GM04504 (cell line): ENCODE measurements around the gene RXYLT1.
"Not testable (repeated sequence)": the region's sequence is repeated elsewhere in the genome, so short reads cannot be mapped to it uniquely, and the experiment has no call there.

ENCODE experiments used
- DNase-seq: peaks from one replicate; pipeline ENCODE4 v3.0.0-alpha.2; 2012; ENCODE audit warnings: low read depth

The RXYLT1 gene

DNA sequence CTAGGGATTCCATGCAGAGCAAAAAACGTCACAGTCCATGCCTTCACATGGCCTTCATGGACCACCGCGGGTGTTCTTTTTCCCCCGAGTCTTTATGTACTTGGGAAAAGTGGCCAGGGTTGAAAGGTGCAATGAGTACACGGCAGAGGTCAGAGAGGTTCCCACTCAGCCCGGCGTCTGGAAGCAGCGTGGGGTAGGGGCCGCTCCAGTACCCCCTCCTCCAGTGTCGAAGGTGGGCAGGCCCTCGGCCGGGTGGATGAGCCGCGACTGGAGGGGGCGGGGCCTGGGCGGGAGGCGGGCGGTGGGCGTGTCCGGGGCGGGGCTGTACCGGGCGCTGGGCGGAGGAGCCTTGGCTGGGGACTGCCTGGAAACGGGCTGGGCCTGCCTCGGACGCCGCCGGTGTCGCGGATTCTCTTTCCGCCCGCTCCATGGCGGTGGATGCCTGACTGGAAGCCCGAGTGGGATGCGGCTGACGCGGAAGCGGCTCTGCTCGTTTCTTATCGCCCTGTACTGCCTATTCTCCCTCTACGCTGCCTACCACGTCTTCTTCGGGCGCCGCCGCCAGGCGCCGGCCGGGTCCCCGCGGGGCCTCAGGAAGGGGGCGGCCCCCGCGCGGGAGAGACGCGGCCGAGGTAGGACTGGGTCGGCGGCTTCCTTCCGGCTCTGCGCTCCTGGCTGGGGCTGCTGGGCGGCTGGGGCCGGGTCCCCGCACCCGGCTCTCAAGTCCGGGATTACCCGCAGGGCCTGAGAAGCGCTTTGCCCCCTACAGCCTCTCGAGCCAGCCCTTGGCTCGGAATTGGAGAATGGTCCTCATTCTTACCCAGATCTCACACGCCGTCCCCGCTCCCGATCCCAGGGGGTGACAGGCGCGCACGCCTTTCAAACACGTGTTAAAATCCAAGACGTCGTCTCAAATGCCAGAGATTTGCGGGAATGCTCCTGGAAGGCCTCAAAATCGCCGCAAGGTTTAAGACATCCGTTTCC lies at the start of gene RXYLT1:
Gene RXYLT1 (plus strand): TSS at position 412 of the 984 bp plus-strand sequence. CDS start 52 bp downstream, at position 464.
- peak; percentile 54 for DNase-seq

DNA sequence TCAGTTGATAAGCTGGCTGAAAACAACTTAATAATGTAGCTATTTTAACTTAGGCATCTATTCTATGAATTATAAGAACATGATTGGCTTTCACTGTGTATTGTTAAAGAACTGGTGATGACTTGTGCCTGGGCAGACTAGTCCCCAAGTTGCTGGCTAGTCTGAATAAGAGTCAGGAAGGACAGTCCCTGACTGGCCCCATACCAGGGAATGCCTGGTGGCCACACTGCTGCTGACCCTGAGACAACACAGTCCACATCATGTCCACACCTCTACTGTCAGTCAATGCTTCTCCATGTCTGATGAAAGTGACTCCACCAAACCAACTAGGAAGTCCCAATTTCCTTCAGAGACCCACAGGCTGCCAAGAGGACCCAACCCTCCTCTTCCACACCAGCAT lies 46.9 kb upstream of the RXYLT1 start:
- DNase-seq, result not testable (repeated sequence)

DNA sequence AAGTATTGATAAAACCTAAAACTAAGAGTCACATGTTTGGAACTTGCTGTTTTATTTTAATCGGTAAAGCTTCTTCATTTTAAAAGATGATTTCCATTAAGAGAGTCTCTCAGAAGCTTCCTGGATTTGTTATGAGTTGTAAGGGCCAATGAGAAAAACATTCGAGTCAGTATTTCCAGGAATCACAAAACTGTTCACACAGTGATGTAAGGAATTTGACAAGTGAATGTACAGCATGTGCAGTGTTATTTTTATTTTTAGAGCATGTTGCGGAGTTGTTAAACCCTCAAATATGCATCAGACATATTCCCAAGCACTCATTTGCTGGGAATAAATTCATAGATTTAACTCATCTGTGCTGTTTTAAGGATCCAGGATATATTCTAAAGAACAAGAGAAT lies 46.1 kb upstream of the RXYLT1 start:
- DNase-seq, result not testable (repeated sequence)

- not testable (repeated sequence) for DNase-seq
Measured at GRCh38 chr12:63740551-63740950, 39.2 kb upstream of the RXYLT1 start.

GRCh38 chr12:63741431-63741830 lies 38.3 kb upstream of the RXYLT1 start:
- not testable (repeated sequence) for DNase-seq

DNA sequence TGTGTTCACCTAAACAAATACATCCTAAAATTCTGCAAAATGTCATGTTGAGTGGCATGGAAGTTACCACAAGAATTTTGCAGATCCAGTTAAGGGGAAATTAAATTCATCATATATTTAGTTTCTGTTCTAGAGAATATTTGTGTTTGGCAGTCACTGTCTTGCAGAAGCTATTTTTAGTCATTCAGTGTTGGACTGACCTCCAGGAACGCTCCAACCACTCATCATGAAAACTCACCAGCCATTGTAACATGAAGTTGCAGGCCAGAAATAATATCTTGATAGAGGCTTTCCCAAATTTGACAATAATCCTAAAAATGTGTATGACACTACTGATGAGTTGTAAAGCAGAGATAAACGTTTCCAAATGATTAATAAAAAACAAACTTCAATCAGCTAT lies 35.6 kb upstream of the RXYLT1 start:
- not testable (repeated sequence) for DNase-seq

GRCh38 chr12:63746470-63746869 lies 33.2 kb upstream of the RXYLT1 start:
- not testable (repeated sequence) for DNase-seq

DNA sequence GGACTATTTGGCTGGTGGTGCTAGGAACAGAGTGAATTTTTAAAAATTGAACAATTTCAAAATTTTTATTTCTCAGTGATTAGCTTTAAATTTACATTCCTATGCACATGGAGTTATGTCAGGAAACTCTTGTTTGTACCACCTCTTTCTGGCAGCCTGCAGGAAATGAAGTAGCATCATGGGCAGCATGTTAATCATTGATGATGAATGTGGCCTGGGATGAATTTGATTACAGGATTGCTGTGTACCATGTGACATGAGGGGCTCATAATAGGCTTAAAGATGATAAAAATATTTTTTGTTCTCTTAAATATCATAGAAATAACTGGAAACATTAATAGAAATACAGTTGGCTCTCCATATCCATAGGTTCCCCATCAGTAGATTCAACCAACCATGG lies 32.6 kb upstream of the RXYLT1 start:
- not testable (repeated sequence) for DNase-seq

GRCh38 chr12:63747553-63747952 lies 32.2 kb upstream of the RXYLT1 start:
- no peak for DNase-seq

- DNase-seq, result no peak
Measured at GRCh38 chr12:63752283-63752682, 27.4 kb upstream of the RXYLT1 start.

DNA sequence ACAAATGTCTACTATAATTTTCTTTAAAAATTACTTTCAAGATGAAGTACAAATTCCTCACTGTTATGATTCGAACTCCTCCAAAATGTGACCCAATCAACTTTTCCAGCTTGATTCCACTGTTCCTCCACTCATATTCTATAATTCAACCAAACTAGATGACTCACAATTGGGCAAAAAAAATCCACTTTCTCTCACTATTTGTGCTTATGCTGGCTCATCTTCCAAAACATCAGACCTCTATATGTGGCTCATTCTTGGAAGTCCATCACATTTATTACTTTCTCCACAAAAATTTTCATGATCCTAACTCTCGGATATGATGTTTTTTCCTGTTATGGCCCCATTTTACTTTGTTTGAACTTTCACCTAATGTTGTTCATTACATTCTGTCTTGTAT lies 26.9 kb upstream of the RXYLT1 start:
- no peak for DNase-seq

DNA sequence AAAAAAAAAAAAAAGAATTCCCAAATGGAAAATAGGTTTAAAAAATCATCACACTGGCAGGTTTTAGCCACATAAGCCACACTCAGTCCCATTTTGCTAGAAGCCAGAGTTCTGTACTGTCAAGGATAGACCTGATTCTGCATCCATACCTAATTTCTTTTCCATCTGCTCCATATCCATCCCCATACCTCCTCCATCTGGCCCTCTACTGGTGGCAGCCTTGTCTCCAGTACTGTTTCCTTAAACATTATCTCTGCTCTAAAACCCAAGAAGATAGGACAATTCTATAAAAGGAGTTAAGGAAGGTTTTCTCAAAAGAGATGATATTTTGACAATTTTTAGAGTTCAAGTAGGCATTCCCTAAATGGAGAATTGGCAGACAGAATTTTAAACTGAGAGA lies 26.0 kb upstream of the RXYLT1 start:
- DNase-seq, result no peak

DNA sequence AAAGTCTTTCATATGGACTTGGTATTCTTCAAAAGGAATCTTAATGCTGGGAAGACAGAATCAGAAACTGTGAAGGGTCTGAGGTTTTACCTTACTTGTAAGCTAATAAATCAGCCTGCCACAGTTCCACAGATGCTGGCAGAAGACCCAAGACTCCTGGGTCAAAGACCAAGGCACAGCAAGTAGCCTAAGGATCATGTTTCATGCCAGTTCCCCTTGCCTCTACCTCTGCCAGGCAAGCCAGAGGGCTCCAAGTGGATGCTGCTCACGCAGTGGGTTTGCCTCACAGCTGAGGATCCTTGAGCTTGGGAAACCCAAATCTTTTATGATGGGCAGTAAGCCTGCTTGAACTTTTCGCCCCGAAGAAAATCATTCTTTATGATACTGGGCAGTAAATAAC lies 15.2 kb upstream of the RXYLT1 start:
- DNase-seq, result no peak

DNA sequence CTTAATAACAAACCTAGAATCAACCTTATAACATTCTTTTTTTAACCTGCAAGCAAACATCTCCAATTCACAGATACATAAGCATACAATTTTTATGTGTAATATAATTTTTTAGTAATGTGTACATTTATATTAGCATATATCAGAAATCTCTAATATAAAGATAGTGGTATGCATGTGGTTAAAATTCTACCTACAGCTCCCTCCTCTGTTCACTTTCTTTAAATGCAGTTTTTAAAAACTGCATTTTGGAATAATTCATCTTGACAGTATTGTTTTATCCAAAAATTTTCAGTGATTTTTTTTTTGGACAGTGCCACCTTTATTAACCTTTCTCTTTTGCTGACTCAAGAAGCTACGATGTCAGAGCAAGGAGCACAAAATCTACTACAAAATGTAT lies 13.2 kb upstream of the RXYLT1 start:
- DNase-seq, result no peak

DNA sequence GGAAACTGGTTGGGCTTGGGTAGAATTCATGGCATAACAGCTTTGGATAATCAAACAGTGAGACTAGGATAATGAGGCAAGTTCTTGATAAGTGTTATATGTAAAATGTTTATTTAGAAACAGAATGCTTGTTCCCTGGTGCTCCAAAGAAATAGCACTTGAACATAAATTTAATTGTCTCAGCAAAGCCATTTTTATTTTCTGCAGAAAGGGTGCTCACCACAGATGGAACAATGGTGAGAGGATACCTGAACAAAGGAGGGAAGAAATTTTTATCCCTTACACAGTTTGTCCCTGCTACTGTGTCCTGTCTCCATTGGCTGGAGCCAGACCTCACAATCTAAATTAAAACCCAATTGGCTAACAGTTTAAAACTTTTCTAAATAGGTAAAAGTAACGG lies 9.3 kb upstream of the RXYLT1 start:
- DNase-seq, result no peak

GRCh38 chr12:63777340-63777739 lies 2.4 kb upstream of the RXYLT1 start:
- DNase-seq, result no peak

GRCh38 chr12:63782466-63782865 lies 2.8 kb downstream of the RXYLT1 start:
- DNase-seq, result no peak

DNA sequence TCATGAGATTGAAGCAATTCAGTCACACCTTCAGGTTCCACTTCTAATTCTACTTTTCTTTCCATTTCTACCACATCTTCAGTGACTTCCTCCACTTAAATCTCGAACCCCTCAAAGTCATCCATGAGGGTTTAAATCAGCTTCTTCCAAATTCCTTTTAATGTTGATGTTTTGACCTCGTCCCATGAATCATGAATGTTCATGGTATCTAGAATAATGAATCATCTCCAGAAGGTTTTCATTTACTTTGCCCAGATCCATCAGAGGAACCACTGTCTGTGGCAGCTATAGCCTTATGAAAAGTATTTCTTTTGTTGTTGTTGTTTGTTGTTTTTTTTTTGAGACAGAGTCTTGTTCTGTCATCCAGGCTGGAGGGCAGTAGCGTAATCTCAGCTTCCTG lies 7.6 kb downstream of the RXYLT1 start:
- no peak for DNase-seq

DNA sequence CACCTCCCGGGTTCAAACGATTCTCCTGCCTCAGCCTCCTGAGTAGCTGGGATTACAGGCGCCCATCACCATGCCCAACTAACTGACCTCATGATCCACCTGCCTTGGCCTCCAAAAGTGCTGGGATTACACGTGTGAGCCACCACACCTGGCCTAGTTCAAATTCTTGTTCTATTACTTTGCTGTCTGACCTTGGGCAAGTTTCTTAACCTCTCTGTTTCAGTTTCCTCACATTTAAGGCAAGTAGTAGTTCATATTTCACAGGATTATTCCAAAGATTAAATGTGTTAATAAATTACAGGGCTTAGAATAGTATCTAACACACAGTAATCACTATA lies 10.9 kb downstream of the RXYLT1 start:
- DNase-seq, result no peak

GRCh38 chr12:63792338-63792737 lies 12.6 kb downstream of the RXYLT1 start:
- DNase-seq, result no peak

DNA sequence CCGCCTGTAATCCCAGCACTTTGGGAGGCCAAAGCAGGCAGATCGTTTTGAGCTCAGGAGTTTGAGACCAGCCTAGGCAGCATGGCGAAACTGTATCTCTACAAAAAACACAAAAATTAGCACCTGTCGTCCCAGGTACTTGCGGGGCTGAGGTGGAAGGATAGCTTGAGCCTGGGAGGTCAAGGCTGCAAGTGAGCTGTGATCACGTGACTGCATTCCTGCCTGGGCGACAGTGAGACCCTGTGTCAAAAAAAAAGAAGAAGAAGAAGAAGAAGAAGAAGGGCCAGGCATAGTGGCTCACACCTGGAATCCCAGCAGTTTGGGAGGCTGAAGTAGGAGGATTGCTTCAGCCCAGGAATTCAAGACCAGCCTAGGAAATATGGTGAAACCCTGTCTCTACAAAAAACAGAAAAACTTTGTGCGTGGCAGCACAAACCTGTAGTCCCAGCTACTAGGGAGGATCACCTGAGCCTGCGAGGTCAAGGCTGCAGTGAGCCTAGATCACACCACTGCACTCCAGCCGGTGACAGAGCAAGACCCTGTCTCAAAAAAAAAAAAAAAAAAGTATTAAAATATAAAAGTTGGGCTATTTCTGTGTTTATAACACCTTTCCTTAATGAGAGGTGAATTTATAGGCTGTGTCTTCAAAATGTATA lies 15.5 kb downstream of the RXYLT1 start:
- no peak for DNase-seq

- DNase-seq, result no peak
Measured at GRCh38 chr12:63795944-63796343, 16.2 kb downstream of the RXYLT1 start.

DNA sequence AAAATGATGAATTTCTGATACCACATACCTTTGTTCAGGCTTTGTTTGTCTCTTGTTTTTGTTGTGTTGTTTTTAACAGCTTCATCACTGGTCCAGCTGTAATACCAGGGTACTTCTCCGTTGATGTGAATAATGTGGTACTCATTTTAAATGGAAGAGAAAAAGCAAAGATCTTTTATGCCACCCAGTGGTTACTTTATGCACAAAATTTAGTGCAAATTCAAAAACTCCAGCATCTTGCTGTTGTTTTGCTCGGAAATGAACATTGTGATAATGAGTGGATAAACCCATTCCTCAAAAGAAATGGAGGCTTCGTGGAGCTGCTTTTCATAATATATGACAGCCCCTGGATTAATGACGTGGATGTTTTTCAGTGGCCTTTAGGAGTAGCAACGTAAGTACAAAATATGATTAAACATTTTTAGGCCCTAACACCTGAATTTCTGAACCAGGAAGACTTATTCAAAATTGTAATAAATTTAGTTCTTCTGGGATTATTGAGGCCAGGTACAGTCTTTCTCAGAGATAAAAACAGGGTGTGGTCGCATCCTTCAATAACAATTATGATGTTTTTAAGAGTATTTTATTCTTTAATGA lies 22.4 kb downstream of the RXYLT1 start:
- DNase-seq, result no peak
